Measurements from ENCODE around the gene FGF22. TPM values are rescaled to one million over a fixed set of nuclear protein-coding genes. Genes with fewer than 3 reads are reported as not detected.

The FGF22 gene
- total RNA-seq, 4 donors from 2014 or later, result 0.38 to 1.6 TPM; not detected in 2

- no peaks in the 10 kb centered on the region for H3K9me3 ChIP-seq
- intact Hi-C loops (cut with DNase I), result no loop called here
- H3K36me3 ChIP-seq, result no peaks in the 10 kb centered on the region
- no peak overlapping the region for H3K4me3 ChIP-seq
- 74% methylated on average over 3 of the region's 19 CpGs; no CpG with 5 or more reads in 1 of the 2 donors for WGBS, 2 donors
- peaks cover 9 to 97% (median 21%) of the 10 kb centered on the region in 4 donors for H3K27me3 ChIP-seq
- no peak overlapping the region for H3K27ac ChIP-seq
- peaks cover 14 to 36% (median 28%) of the 10 kb centered on the region in 3 donors for H3K4me1 ChIP-seq
- no peak for TF ChIP-seq CTCF (IDR thresholded peaks at IDR 0.05)
- TF ChIP-seq POLR2A (IDR thresholded peaks at IDR 0.05), result no peak
- no peak for DNase-seq
These were observed 47.6 kb upstream of the FGF22 start for GRCh38 chr19:592101-592500.

- Histone ChIP-seq H3K27me3 (peaks cover 9 to 91% (median 21%) of the 10 kb centered on the region in 4 donors), H3K36me3 (no peaks in the 10 kb centered on the region), H3K4me3 (no peak overlapping the region), H3K27ac (no peak overlapping the region), H3K9me3 (no peaks in the 10 kb centered on the region), H3K4me1 (peaks cover 12 to 31% (median 27%) of the 10 kb centered on the region in 3 donors)
- 74 to 83% methylated on average over 8 to 11 of the region's 18 CpGs for whole genome bisulfite sequencing, 2 donors
- TF ChIP-seq POLR2A (IDR thresholded peaks at IDR 0.05) (no peak), CTCF (IDR thresholded peaks at IDR 0.05) (no peak)
- intact Hi-C loops (cut with DNase I), result no loop called here
- DNase-seq, result no peak
These were observed 46.6 kb upstream of the FGF22 start for GRCh38 chr19:593055-593454.

GRCh38 chr19:593505-593904 lies 46.2 kb upstream of the FGF22 start:
- intact Hi-C loops (cut with DNase I), result no loop called here
- Histone ChIP-seq H3K36me3 (no peaks in the 10 kb centered on the region), H3K4me3 (no peak overlapping the region), H3K4me1 (peaks cover 8 to 26% (median 22%) of the 10 kb centered on the region in 3 donors), H3K9me3 (no peaks in the 10 kb centered on the region), H3K27me3 (peaks cover 9 to 91% (median 18%) of the 10 kb centered on the region in 4 donors), H3K27ac (no peak overlapping the region)
- no peak for TF ChIP-seq POLR2A (IDR thresholded peaks at IDR 0.05)
- TF ChIP-seq CTCF (IDR thresholded peaks at IDR 0.05), result no peak
- DNase-seq, result no peak
- WGBS, 2 donors, result 37 to 43% methylated on average over 4 to 8 of the region's 9 CpGs

- 56% methylated on average over 5 of the region's 24 CpGs; no CpG with 5 or more reads in 1 of the 2 donors for WGBS, 2 donors
- peaks cover 9 to 82% (median 10%) of the 10 kb centered on the region in 4 donors for H3K27me3 ChIP-seq
- TF ChIP-seq CTCF (IDR thresholded peaks at IDR 0.05), result no peak
- no peak for TF ChIP-seq POLR2A (IDR thresholded peaks at IDR 0.05)
These were observed 45.3 kb upstream of the FGF22 start for GRCh38 chr19:594265-594870.

GRCh38 chr19:595326-596262 lies 44.1 kb upstream of the FGF22 start:
- Histone ChIP-seq H3K27ac (no peak overlapping the region), H3K4me3 (no peak overlapping the region), H3K9me3 (no peaks in the 10 kb centered on the region), H3K27me3 (peaks cover 8 to 73% (median 10%) of the 10 kb centered on the region in 4 donors), H3K36me3 (no peaks in the 10 kb centered on the region), H3K4me1 (peaks cover 0 to 12% (median 9%) of the 10 kb centered on the region in 3 donors)
- TF ChIP-seq POLR2A (IDR thresholded peaks at IDR 0.05), result no peak
- TF ChIP-seq CTCF (IDR thresholded peaks at IDR 0.05), result no peak
- intact Hi-C loops (cut with DNase I), result no loop called here
- 70 to 76% methylated on average over 26 to 28 of the region's 42 CpGs for WGBS, 2 donors
- DNase-seq, result no peak

More at GRCh38 chr19:594265-594870, 45.3 kb upstream of the FGF22 start:
- Histone ChIP-seq H3K4me1 (peaks cover under 1 to 18% (median 15%) of the 10 kb centered on the region in 3 donors), H3K9me3 (no peaks in the 10 kb centered on the region), H3K27ac (no peak overlapping the region), H3K4me3 (no peak overlapping the region), H3K36me3 (no peaks in the 10 kb centered on the region)
- DNase-seq, result no peak
- intact Hi-C loops (cut with DNase I), result no loop called here

Measured in esophagus squamous epithelium (tissue), 5 donors.